Adrenal gland (tissue), 12 donors: ENCODE measurements around the gene DHRS13. TPM values are rescaled to one million over a fixed set of nuclear protein-coding genes. Genes with fewer than 3 reads are reported as not detected.
"Not testable (repeated sequence)": the region's sequence is repeated elsewhere in the genome, so short reads cannot be mapped to it uniquely, and the experiment has no call there.

Source experiments
- DNase-seq, 7 donors: peaks; one replicate each; pipeline ENCODE4 v3.0.0-alpha.2; 2019 to 2020
- H3K27ac ChIP-seq, 5 donors: fragments of 200-600 bp; sonication (generic) in 4 of 5; 1 replicate in 3 of 5; 2 replicates in 2 of 5; pipeline versions ENCODE4 v1.5.1 to v1.8.0; 2016 to 2020; ENCODE audit warnings: mild to moderate bottlenecking in 1 of 5
- H3K27me3 ChIP-seq: fragments of 200-600 bp; 2 replicates; pipeline ENCODE4 v1.8.0; 2021
- H3K36me3 ChIP-seq, 2 donors: fragments of 200-600 bp; replicated peaks in 1 of 2; 1 replicate in 1 of 2; 2 replicates in 1 of 2; pipeline versions ENCODE4 v1.5.1 to v1.8.0; 2018 to 2022
- H3K4me1 ChIP-seq, 2 donors: fragments of 200-600 bp; replicated peaks in 1 of 2; 1 replicate in 1 of 2; 2 replicates in 1 of 2; pipeline versions ENCODE4 v1.5.1 to v1.8.0; 2018 to 2021
- H3K4me3 ChIP-seq, 4 donors: fragments of 200-600 bp; sonication (generic) in 3 of 4; one replicate each; pipeline ENCODE4 v1.5.1; 2016 to 2018
- H3K9me3 ChIP-seq, 3 donors: fragments of 200-600 bp; sonication (generic) in 1 of 3; replicated peaks in 1 of 3; 1 replicate in 2 of 3; 2 replicates in 1 of 3; pipeline versions ENCODE4 v1.5.1 to v1.8.0; 2016 to 2021
- POLR2A ChIP-seq, 2 donors: fragments of 450-650 bp; IDR thresholded peaks; one replicate each; pipeline ENCODE4 v1.6.1; 2017; ENCODE audit warnings: antibody characterized with exemption in 2 of 2, mild to moderate bottlenecking in 2 of 2, moderate library complexity in 1 of 2
- whole genome bisulfite sequencing, 4 donors: extraction: QIAGEN DNeasy Blood & Tissue Kit in 2 of 4; methylation state at CpG; one replicate each; pipeline versions ENCODE4 v1.1.5 to v1.1.7; 2013 to 2017; 5-methylcytosine and 5-hydroxymethylcytosine counted together
- intact Hi-C, 2 donors: fragments of 100-400 bp; cut with DNase I; formaldehyde crosslinking; loops; one replicate each; pipeline versions ENCODE4 v1.14.1 to v1.15.0; 2022 to 2023
- polyA plus RNA-seq, 3 donors: library from polyadenylated mRNA; stranded (reverse); fragments of 200-250 nt in 2 of 3; fragments of 350-450 nt in 1 of 3; fragmentation: Illumina TruSeq in 1 of 3; extraction: RNeasy Lipid Tissue Mini Kit (QIAGEN cat#74804) in 1 of 3; gene quantifications; one replicate each; pipeline ENCODE4 v1.2.3, GENCODE V29; 2013 to 2014
- total RNA-seq, 9 donors: library from RNA; depleted of rRNA in 4 of 9; stranded (reverse); fragments of >200 nt in 4 of 9; fragments of 120-200 nt in 1 of 9; fragmentation: NEBNext Ultra II Directional in 1 of 9; extraction: Animal tissue kit (Norgen Biotek cat#: 25700) in 1 of 9; gene quantifications; one replicate each; pipeline versions ENCODE4 v1.1.0 to v1.2.4, GENCODE V29; 2013 to 2023
- TF ChIP-seq, protein P1 (sequence below), 6 experiments: fragments of 450-650 bp in 4 of 6; fragments of 200-600 bp in 2 of 6; sonication (generic) in 1 of 6; IDR thresholded peaks; 1 replicate in 5 of 6; 2 replicates in 1 of 6; pipeline versions ENCODE4 v1.5.1 to v1.8.0; 2016 to 2021; ENCODE audit warnings: antibody characterized with exemption in 6 of 6, mild to moderate bottlenecking in 2 of 6, moderate library complexity in 1 of 6
- donor health status: healthy with polysubstance abuse.
- donor health status: Bipolar disorder and iron deficiency.
- donor health status: DM: yes; HTN: yes; CAD: no.
- donor health status: DM: no; HTN: no; CAD: no.
- donor health status: DM: no; HTN: no; CAD: no.
- donor health status: DM: yes; HTN: yes; CAD: no.

DHRS13 gene
- total and polyA plus RNA-seq, 12 donors, result 4.4 to 23.5 (median 14.7) TPM

DNA sequence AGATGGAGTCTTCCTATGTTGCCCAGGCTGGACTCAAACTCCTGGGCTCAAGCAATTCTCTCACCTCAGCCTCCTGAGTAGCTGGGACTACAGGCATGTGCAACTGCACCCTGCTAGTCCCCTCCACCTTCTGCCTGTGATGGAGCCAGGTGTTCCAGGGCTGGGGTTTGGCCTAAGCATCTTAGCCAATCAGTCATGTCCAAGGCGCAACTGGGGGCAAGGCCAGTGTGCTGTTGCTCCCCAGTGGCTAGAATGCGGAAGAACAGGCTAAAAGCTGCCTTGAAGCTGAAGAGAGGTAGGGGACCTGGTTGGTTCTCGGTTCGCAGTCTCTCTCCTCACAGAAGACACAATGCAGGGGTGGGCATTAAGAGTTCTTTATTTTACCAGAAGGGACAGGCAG lies 23.9 kb downstream of the DHRS13 start:
- Histone ChIP-seq H3K4me1 (no peaks in the 10 kb centered on the region), H3K9me3 (no peaks in the 10 kb centered on the region), H3K27me3 (no peaks in the 10 kb centered on the region), H3K4me3 (no peak overlapping the region), H3K27ac (no peak overlapping the region), H3K36me3 (peaks cover 0 to 51% of the 10 kb centered on the region in 2 donors)
- intact Hi-C loops, result no loop called here
- peak in 1 of 7 donors; percentile 10 for DNase-seq
- WGBS, 4 donors, result 70 to 87% (median 86%) methylated on average over 2 to 4 of the region's 4 CpGs
- TF ChIP-seq, protein P1, sequence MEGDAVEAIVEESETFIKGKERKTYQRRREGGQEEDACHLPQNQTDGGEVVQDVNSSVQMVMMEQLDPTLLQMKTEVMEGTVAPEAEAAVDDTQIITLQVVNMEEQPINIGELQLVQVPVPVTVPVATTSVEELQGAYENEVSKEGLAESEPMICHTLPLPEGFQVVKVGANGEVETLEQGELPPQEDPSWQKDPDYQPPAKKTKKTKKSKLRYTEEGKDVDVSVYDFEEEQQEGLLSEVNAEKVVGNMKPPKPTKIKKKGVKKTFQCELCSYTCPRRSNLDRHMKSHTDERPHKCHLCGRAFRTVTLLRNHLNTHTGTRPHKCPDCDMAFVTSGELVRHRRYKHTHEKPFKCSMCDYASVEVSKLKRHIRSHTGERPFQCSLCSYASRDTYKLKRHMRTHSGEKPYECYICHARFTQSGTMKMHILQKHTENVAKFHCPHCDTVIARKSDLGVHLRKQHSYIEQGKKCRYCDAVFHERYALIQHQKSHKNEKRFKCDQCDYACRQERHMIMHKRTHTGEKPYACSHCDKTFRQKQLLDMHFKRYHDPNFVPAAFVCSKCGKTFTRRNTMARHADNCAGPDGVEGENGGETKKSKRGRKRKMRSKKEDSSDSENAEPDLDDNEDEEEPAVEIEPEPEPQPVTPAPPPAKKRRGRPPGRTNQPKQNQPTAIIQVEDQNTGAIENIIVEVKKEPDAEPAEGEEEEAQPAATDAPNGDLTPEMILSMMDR (IDR thresholded peaks at IDR 0.05), result peak in 3 of 6 experiments; percentile 19 to 22 (median 21)
- TF ChIP-seq POLR2A (IDR thresholded peaks at IDR 0.05), result no peak

DNA sequence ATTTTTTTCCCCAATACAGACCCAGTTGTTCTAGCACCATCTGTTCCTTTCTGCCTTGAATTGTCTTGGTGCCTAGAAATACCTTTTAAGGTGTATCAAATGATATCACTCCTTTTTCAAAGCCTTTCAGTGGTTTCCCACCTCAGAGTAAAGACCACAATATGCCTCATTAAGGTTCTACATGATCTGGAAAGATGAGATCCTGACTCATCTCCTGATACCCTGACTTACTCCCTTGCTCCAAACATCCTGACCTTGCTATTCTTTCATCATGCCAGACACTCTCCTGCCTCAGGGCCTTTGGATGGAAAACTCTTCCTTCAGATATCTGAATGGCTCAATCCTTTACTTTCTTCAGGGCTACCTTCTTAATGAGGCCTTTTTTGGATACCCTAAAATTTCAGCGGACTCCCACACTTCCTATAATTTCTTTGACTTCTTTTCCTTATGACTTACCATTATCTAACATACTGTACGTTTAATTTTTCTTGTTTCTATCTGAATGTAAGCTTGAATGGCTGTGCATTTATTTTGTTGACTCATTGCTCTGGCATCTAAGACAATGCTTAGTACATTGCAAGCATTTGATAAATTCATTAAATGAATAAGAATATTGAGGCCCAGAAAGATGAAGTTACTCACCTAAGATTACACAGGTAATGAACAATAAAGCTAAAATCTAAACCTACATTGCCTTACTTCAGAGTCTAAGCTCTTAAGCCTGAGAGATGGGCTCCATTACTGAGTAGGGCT lies 24.5 kb downstream of the DHRS13 start:
- H3K27ac ChIP-seq, result no peak overlapping the region
- no peaks in the 10 kb centered on the region for H3K9me3 ChIP-seq
- no peaks in the 10 kb centered on the region for H3K27me3 ChIP-seq
- TF ChIP-seq, protein P1 (IDR thresholded peaks at IDR 0.05), result no peak
- TF ChIP-seq POLR2A (IDR thresholded peaks at IDR 0.05), result no peak
- H3K4me3 ChIP-seq, result no peak overlapping the region
- 86 to 94% (median 92%) methylated on average over 2 of the region's 2 CpGs for WGBS, 4 donors
- H3K4me1 ChIP-seq, result no peaks in the 10 kb centered on the region
- H3K36me3 ChIP-seq, result peaks cover 0 to 47% of the 10 kb centered on the region in 2 donors
- intact Hi-C loops, result no loop called here
- no peak for DNase-seq

DNA sequence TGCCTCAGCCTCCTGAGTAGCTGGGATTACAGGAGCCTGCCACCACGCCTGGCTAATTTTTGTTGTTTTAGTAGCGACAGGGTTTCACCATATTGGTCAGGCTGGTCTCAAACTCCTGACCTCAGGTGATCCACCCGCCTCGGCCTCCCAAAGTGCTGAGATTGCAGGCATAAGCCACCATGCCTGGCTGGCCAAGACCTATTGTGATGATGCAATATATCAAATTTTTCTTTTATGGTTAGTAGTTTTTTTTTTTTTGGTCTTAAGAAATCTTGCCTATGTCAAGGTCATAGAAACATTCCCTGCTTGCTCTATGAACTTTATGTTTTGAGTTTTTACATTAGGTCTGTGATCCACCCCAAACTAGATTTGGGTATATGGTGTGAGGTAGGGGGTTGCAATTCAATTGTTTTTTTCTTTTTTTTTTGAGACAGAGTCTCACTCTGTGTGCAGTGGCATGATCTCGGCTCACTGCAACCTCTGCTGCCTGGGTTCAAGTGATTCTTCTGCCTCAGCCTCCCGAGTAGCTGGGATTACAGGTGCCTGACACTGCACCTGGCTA lies 25.6 kb downstream of the DHRS13 start:
- DNase-seq, H3K27ac ChIP-seq, H3K9me3 ChIP-seq, H3K27me3 ChIP-seq, H3K4me3 ChIP-seq, intact Hi-C loops, H3K4me1 ChIP-seq: not testable (repeated sequence)
- peaks cover 0 to 36% of the 10 kb centered on the region in 2 donors for H3K36me3 ChIP-seq
- WGBS, 4 donors, result 88 to 94% (median 90%) methylated on average over 6 of the region's 6 CpGs

DNA sequence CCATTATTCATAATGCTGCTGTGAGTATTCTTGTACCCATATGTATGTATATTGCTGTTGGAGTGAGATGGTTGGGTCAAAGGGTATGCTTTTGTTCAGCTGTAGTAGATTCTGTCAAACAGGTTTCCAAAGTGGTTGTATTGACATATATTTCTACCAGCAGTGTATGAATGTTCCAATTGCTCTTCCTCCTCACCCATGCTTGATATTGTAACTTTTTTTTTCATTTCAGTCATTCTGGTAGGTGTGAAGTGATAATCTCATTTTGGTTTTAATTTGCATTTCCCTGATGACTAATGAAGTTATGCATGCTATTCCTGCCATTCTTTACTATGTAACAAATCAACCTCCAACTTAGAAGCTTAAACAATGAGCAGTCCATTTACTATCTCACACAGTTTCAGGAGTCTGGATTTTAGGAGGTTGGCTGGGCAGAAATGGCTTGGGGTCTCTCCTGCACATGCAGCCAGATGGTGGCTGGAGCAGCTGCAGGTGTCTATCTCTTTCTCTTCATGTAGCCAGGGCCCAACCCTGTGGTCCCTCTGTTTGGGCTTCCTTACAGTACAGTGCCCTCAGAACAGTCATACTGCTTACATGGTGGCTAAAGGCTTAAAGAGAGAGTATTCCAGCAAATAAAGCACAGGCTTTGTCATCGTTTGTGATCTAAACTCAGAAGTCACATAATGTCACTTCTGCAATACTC lies 26.9 kb downstream of the DHRS13 start:
- no peak overlapping the region for H3K27ac ChIP-seq
- no peaks in the 10 kb centered on the region for H3K4me1 ChIP-seq
- H3K4me3 ChIP-seq, result no peak overlapping the region
- no peak for DNase-seq
- peaks cover 0 to 24% of the 10 kb centered on the region in 2 donors for H3K36me3 ChIP-seq
- H3K27me3 ChIP-seq, result no peaks in the 10 kb centered on the region
- whole genome bisulfite sequencing, 4 donors, result 51 to 65% (median 60%) methylated on average over 1 of the region's 1 CpG
- TF ChIP-seq, protein P1 (IDR thresholded peaks at IDR 0.05), result no peak
- intact Hi-C loops, result no loop called here
- no peaks in the 10 kb centered on the region for H3K9me3 ChIP-seq
